HL-60 (cell line): Measurements from ENCODE around the gene CADM2.

Experiments used
- DNase-seq, 2 experiments: peaks; one replicate each; pipeline ENCODE4 v3.0.0-alpha.2; 2010 to 2020; ENCODE audit warnings: low read depth in 1 of 2, low spot score in 1 of 2
- H3K27ac ChIP-seq: fragments of 250-450 bp; sonication (Bioruptor Pico); replicated peaks from 2 replicates; pipeline ENCODE4 v1.5.1; 2020; ENCODE audit warnings: mild to moderate bottlenecking, moderate library complexity
- H3K27me3 ChIP-seq: fragments of 250-450 bp; sonication (Bioruptor Pico); 2 replicates; pipeline ENCODE4 v1.5.1; 2021; ENCODE audit warnings: mild to moderate bottlenecking, moderate library complexity; ENCODE audit not compliant: insufficient read depth, poor library complexity, severe bottlenecking
- H3K4me3 ChIP-seq: replicated peaks from 2 replicates; pipeline ENCODE4 v1.5.1; 2011; ENCODE audit warnings: mild to moderate bottlenecking, control low read depth, low read length; ENCODE audit not compliant: insufficient read depth
- GABPA ChIP-seq: IDR thresholded peaks from 2 replicates; pipeline ENCODE4 v1.6.1; 2012; ENCODE audit warnings: low read depth
- POLR2AphosphoS5 ChIP-seq: IDR thresholded peaks from 2 replicates; pipeline ENCODE4 v1.6.1; 2012; ENCODE audit warnings: low read depth
- SPI1 ChIP-seq: IDR thresholded peaks from 2 replicates; pipeline ENCODE4 v1.6.1; 2012; ENCODE audit warnings: low read depth, mild to moderate bottlenecking, borderline replicate concordance
- TF ChIP-seq, protein P1 (sequence below): IDR thresholded peaks from one replicate; pipeline ENCODE4 v1.5.1; 2011; ENCODE audit warnings: low read length, control low read depth, inconsistent platforms; ENCODE audit not compliant: insufficient read depth
- TF ChIP-seq, protein P2 (sequence below): IDR thresholded peaks from 2 replicates; pipeline ENCODE4 v1.6.1; 2012; ENCODE audit warnings: low read depth; ENCODE audit not compliant: insufficient replicate concordance

CADM2 gene

DNA sequence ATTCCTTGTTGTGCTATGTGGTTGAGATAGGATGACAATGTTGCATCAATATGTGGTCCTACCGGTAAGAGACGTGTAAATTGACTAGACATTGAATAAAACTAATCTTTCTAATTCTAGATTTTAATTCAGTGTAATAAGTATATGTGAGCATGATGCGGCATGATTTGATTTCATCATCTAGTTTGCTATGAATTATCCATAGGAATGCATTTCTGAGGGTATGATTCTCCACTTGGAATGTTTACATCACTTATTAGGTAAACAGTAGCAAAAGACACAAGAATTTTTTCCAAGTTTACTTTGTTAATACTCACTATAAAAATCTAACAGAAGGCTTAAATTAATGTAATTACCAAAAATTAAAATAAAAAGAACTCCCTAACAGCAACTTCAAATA, 353.5 kb downstream of the CADM2 start:
- Histone ChIP-seq H3K4me3 (no peak overlapping the region), H3K27me3 (no peaks in the 10 kb centered on the region), H3K27ac (no peak overlapping the region)
- DNase-seq: no peak
- TF ChIP-seq SPI1: no peak
- TF ChIP-seq, protein P1, sequence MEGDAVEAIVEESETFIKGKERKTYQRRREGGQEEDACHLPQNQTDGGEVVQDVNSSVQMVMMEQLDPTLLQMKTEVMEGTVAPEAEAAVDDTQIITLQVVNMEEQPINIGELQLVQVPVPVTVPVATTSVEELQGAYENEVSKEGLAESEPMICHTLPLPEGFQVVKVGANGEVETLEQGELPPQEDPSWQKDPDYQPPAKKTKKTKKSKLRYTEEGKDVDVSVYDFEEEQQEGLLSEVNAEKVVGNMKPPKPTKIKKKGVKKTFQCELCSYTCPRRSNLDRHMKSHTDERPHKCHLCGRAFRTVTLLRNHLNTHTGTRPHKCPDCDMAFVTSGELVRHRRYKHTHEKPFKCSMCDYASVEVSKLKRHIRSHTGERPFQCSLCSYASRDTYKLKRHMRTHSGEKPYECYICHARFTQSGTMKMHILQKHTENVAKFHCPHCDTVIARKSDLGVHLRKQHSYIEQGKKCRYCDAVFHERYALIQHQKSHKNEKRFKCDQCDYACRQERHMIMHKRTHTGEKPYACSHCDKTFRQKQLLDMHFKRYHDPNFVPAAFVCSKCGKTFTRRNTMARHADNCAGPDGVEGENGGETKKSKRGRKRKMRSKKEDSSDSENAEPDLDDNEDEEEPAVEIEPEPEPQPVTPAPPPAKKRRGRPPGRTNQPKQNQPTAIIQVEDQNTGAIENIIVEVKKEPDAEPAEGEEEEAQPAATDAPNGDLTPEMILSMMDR: no peak
- no peak for TF ChIP-seq POLR2AphosphoS5
- TF ChIP-seq, protein P2, sequence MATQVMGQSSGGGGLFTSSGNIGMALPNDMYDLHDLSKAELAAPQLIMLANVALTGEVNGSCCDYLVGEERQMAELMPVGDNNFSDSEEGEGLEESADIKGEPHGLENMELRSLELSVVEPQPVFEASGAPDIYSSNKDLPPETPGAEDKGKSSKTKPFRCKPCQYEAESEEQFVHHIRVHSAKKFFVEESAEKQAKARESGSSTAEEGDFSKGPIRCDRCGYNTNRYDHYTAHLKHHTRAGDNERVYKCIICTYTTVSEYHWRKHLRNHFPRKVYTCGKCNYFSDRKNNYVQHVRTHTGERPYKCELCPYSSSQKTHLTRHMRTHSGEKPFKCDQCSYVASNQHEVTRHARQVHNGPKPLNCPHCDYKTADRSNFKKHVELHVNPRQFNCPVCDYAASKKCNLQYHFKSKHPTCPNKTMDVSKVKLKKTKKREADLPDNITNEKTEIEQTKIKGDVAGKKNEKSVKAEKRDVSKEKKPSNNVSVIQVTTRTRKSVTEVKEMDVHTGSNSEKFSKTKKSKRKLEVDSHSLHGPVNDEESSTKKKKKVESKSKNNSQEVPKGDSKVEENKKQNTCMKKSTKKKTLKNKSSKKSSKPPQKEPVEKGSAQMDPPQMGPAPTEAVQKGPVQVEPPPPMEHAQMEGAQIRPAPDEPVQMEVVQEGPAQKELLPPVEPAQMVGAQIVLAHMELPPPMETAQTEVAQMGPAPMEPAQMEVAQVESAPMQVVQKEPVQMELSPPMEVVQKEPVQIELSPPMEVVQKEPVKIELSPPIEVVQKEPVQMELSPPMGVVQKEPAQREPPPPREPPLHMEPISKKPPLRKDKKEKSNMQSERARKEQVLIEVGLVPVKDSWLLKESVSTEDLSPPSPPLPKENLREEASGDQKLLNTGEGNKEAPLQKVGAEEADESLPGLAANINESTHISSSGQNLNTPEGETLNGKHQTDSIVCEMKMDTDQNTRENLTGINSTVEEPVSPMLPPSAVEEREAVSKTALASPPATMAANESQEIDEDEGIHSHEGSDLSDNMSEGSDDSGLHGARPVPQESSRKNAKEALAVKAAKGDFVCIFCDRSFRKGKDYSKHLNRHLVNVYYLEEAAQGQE: no peak
- no peak for TF ChIP-seq GABPA

DNA sequence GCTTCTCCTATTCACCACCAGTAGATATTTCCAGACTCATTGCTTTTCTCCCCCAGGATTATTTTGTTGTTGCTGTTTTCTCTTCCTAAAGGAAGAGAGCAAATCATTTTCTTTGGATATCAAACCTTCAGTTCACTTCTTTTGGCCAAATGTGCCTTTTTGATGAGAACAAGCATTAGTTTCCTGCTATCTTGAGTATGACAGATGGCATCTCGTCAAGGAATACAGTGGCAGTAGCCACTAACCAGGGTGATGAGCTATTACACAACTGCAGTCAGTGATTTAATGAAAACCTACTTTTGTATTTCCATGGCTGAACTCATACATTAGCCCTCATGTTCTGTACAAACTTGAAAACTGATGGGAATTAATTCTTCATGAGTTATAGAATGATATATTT, 354.6 kb downstream of the CADM2 start:
- Histone ChIP-seq H3K27me3 (no peaks in the 10 kb centered on the region), H3K4me3 (no peak overlapping the region), H3K27ac (no peak overlapping the region)
- no peak for DNase-seq
- TF ChIP-seq POLR2AphosphoS5 (no peak), SPI1 (no peak)

DNA sequence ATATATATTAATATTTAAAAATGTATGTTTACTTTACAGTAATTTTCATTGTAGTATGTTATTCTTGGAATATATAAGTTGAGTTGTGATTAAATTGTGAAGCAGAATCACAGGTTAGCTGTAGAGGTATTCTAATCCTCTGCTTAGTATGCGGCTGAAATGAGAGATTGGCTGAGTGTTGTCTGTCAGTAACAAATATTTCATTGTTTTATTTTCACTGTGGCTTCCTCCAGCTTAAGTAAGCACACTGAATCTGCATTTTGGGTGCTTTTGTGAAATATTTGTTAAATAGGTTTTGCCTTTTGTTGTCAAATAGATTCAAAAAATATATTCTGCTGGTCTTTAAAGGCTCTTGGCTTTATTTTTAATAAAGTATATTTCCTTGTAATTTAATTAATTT, 357.5 kb downstream of the CADM2 start:
- no peak overlapping the region for H3K27ac ChIP-seq

DNA sequence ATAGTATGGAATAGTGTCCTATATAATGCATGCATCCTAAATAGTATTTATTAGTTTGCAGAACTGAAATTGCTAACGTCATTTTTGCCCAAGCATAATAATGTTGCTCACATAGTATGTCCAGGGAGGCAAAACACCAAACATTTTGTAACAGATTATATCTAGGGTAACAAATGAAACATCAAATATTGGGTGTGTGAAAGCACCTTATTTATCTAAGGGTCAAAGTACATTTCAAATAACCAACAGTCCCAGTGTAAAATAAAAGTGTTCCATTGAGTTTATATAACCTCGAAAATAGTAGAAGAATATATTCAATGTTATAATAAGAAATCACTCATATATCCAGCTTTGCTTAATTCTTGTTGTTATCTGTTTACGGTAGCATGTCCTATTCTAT, 363.1 kb downstream of the CADM2 start:
- TF ChIP-seq SPI1 (no peak), POLR2AphosphoS5 (no peak), GABPA (no peak)
- TF ChIP-seq, protein P2: no peak
- TF ChIP-seq, protein P1: no peak
- no peaks in the 10 kb centered on the region for H3K27me3 ChIP-seq
- no peak for DNase-seq
- no peak overlapping the region for H3K4me3 ChIP-seq
- H3K27ac ChIP-seq: no peak overlapping the region

More for the DNA sequence above, 357.5 kb downstream of the CADM2 start:
- Histone ChIP-seq H3K4me3 (no peak overlapping the region), H3K27me3 (no peaks in the 10 kb centered on the region)
- no peak for DNase-seq
- TF ChIP-seq, protein P1: no peak
- TF ChIP-seq GABPA: no peak
- no peak for TF ChIP-seq SPI1
- TF ChIP-seq, protein P2: no peak
- TF ChIP-seq POLR2AphosphoS5: no peak
